ENCODE data around the gene TYROBP.

Gene TYROBP

GRCh38 chr19:35904311-35905068 lies 3.6 kb downstream of the TYROBP start:
- H3K4me3 ChIP-seq (ENCODE audit: low read length) = no peak overlapping the region
- DNase-seq (ENCODE audit: low read depth) = no peak
- TF ChIP-seq CTCF (IDR thresholded peaks at IDR 0.05; ENCODE audit: insufficient read depth, low read depth, low read length, missing control alignments) = no peak

GRCh38 chr19:35903550-35904179 lies 4.4 kb downstream of the TYROBP start:
- no peak for TF ChIP-seq CTCF (IDR thresholded peaks at IDR 0.05; ENCODE audit: insufficient read depth, low read depth, low read length, missing control alignments)
- peak; percentile 48 for DNase-seq (ENCODE audit: low read depth)
- peak overlapping the region; percentile 15 for H3K4me3 ChIP-seq (ENCODE audit: low read length)

GRCh38 chr19:35902870-35903475 lies 5.1 kb downstream of the TYROBP start:
- DNase-seq (ENCODE audit: low read depth) = no peak
- no peak for TF ChIP-seq CTCF (IDR thresholded peaks at IDR 0.05; ENCODE audit: insufficient read depth, low read depth, low read length, missing control alignments)
- no peak overlapping the region for H3K4me3 ChIP-seq (ENCODE audit: low read length)

- no peak within 1 kb of the TSS for H3K4me3 ChIP-seq (ENCODE audit: low read length)
- no peak for TF ChIP-seq CTCF (IDR thresholded peaks at IDR 0.05; ENCODE audit: insufficient read depth, low read depth, low read length, missing control alignments)
- DNase-seq (ENCODE audit: low read depth) = peak; percentile 27
Measured at GRCh38 chr19:35901854-35902661, 6.0 kb downstream of the TYROBP start, which contains the start of gene HCST. Gene HCST, plus strand, starts transcription at chr19:35902529. Its CDS starts 65 bp downstream, at chr19:35902594.

- TF ChIP-seq CTCF (IDR thresholded peaks at IDR 0.05; ENCODE audit: insufficient read depth, low read depth, low read length, missing control alignments) = no peak
- peak; percentile 8 for DNase-seq (ENCODE audit: low read depth)
- no peak overlapping the region for H3K4me3 ChIP-seq (ENCODE audit: low read length)
Measured at GRCh38 chr19:35901055-35901644, 6.9 kb downstream of the TYROBP start.

- no peak for TF ChIP-seq CTCF (IDR thresholded peaks at IDR 0.05; ENCODE audit: insufficient read depth, low read depth, low read length, missing control alignments)
- peak overlapping the region; percentile 78 for H3K4me3 ChIP-seq (ENCODE audit: low read length)
- DNase-seq (ENCODE audit: low read depth) = peak; percentile 90
Measured at GRCh38 chr19:35899547-35900214, 8.4 kb downstream of the TYROBP start.
